SU-DHL-6 (cell line): ENCODE data around the gene CXCL14.

ENCODE experiments used
- H2AFZ ChIP-seq: fragments of 200-600 bp; sonication (generic); 2 replicates; pipeline ENCODE4 v1.6.1; 2014; ENCODE audit warnings: low read depth, mild to moderate bottlenecking, moderate library complexity, mixed read lengths, antibody characterized with exemption, low read length; ENCODE audit not compliant: severe bottlenecking
- H3F3A ChIP-seq: fragments of 200-600 bp; shearing (Covaris generic); 2 replicates; pipeline ENCODE4 v1.6.0; 2016; ENCODE audit warnings: antibody characterized with exemption, mild to moderate bottlenecking; ENCODE audit not compliant: insufficient read depth
- H3K27ac ChIP-seq: fragments of 200-600 bp; sonication (generic); 2 replicates; pipeline ENCODE4 v1.5.1; 2016; ENCODE audit warnings: low read depth, mild to moderate bottlenecking, low read length, moderate library complexity, mixed read lengths
- H3K27me3 ChIP-seq: fragments of 200-600 bp; sonication (generic), shearing (Covaris generic); 2 replicates; pipeline ENCODE4 v1.6.0; 2014; ENCODE audit warnings: mild to moderate bottlenecking, low read length
- H3K36me3 ChIP-seq: fragments of 200-600 bp; sonication (generic); 2 replicates; pipeline ENCODE4 v1.6.1; 2014; ENCODE audit warnings: mild to moderate bottlenecking, low read length, mixed read lengths
- H3K4me2 ChIP-seq: fragments of 300-600, 200-600 bp; shearing (Covaris generic), sonication (generic); 2 replicates; pipeline ENCODE4 v1.6.0; 2014; ENCODE audit warnings: low read length, low read depth, mild to moderate bottlenecking; ENCODE audit not compliant: poor library complexity, severe bottlenecking
- H3K4me3 ChIP-seq: fragments of 200-600 bp; sonication (generic); 2 replicates; pipeline ENCODE4 v1.5.1; 2014; ENCODE audit warnings: antibody characterized with exemption, low read length, mild to moderate bottlenecking, mixed read lengths; ENCODE audit not compliant: insufficient read depth, poor library complexity, severe bottlenecking
- H3K79me2 ChIP-seq: fragments of 200-600 bp; sonication (generic); 2 replicates; pipeline ENCODE4 v1.6.1; 2014; ENCODE audit warnings: mild to moderate bottlenecking, low read length, moderate library complexity; ENCODE audit not compliant: insufficient read depth
- H3K9ac ChIP-seq: fragments of 200-600 bp; sonication (generic); 2 replicates; pipeline ENCODE4 v1.7.0; 2014; ENCODE audit warnings: mild to moderate bottlenecking, low read length
- H3K9me2 ChIP-seq: fragments of 200-600 bp; sonication (generic); replicated peaks from 2 replicates; pipeline ENCODE4 v1.6.1; 2014; ENCODE audit warnings: low read length; ENCODE audit not compliant: insufficient read depth
- H3K9me3 ChIP-seq: fragments of 200-600 bp; sonication (generic); 2 replicates; pipeline ENCODE4 v1.6.1; 2014; ENCODE audit warnings: low read length, mixed read lengths; ENCODE audit not compliant: insufficient read depth
- H4K20me1 ChIP-seq: fragments of 200-600 bp; sonication (generic); 2 replicates; pipeline ENCODE4 v1.6.1; 2014; ENCODE audit warnings: low read depth, mild to moderate bottlenecking, antibody characterized with exemption, low read length, moderate library complexity, mixed read lengths
- CTCF ChIP-seq: fragments of 200-600 bp; sonication (generic); IDR thresholded peaks from one replicate; pipeline ENCODE4 v1.5.1; 2017; ENCODE audit warnings: antibody characterized with exemption, mild to moderate bottlenecking, low read length, moderate library complexity; ENCODE audit not compliant: insufficient read depth, poor library complexity, severe bottlenecking
- EZH2phosphoT487 ChIP-seq: fragments of 200-600 bp; sonication (generic), shearing (Covaris generic); conservative IDR thresholded peaks from 2 replicates; pipeline ENCODE4 v1.6.1; 2018; ENCODE audit warnings: mild to moderate bottlenecking, antibody characterized with exemption, low read length, moderate library complexity, mixed read lengths

CXCL14 gene

GRCh38 chr5:135576075-135576599 lies 2.7 kb downstream of the CXCL14 start:
- no peaks in the 10 kb centered on the region for H3K9me2 ChIP-seq
- TF ChIP-seq EZH2phosphoT487, result no peak
- TF ChIP-seq CTCF, result no peak
- no peaks in the 10 kb centered on the region for H3K36me3 ChIP-seq
- no peaks in the 10 kb centered on the region for H4K20me1 ChIP-seq
- no peak overlapping the region for H3K27ac ChIP-seq
- no peaks in the 10 kb centered on the region for H3K27me3 ChIP-seq
- no peaks in the 10 kb centered on the region for H3K9me3 ChIP-seq
- H3K9ac ChIP-seq, result no peak overlapping the region
- H3F3A ChIP-seq, result no peaks in the 10 kb centered on the region
- H3K4me3 ChIP-seq, result no peak overlapping the region
- no peak overlapping the region for H2AFZ ChIP-seq
- H3K79me2 ChIP-seq, result no peaks in the 10 kb centered on the region
- no peak overlapping the region for H3K4me2 ChIP-seq

- Histone ChIP-seq H3K4me2 (no peak overlapping the region), H3K79me2 (no peaks in the 10 kb centered on the region), H3K27me3 (no peaks in the 10 kb centered on the region), H3K27ac (no peak overlapping the region), H2AFZ (no peak overlapping the region), H3K36me3 (no peaks in the 10 kb centered on the region), H3F3A (no peaks in the 10 kb centered on the region), H4K20me1 (no peaks in the 10 kb centered on the region), H3K9me3 (no peaks in the 10 kb centered on the region), H3K9ac (no peak overlapping the region), H3K4me3 (no peak overlapping the region), H3K9me2 (no peaks in the 10 kb centered on the region)
- no peak for TF ChIP-seq CTCF
- TF ChIP-seq EZH2phosphoT487, result no peak
Observed at GRCh38 chr5:135574493-135574892, 4.3 kb downstream of the CXCL14 start.

GRCh38 chr5:135571902-135572301 lies 6.9 kb downstream of the CXCL14 start:
- Histone ChIP-seq H3K9me3 (no peaks in the 10 kb centered on the region), H3K27ac (no peak overlapping the region), H3K27me3 (no peaks in the 10 kb centered on the region), H3K9ac (no peak overlapping the region), H3K9me2 (no peaks in the 10 kb centered on the region), H3K79me2 (no peaks in the 10 kb centered on the region), H2AFZ (no peak overlapping the region), H3K4me2 (no peak overlapping the region), H3F3A (no peaks in the 10 kb centered on the region), H3K4me3 (no peak overlapping the region), H3K36me3 (no peaks in the 10 kb centered on the region), H4K20me1 (no peaks in the 10 kb centered on the region)
- TF ChIP-seq CTCF (no peak), EZH2phosphoT487 (no peak)
